Stimulated activated CD4-positive, alpha-beta T cell treated with anti-CD3 and anti-CD28 coated beads, Interleukin-12 subunit alpha, Interleukin-12 subunit beta, amount 100 ng/mL, for 4 hours (primary cell): ENCODE data around the gene PGBD2.
"Not testable (repeated sequence)": the region's sequence is repeated elsewhere in the genome, so short reads cannot be mapped to it uniquely, and the experiment has no call there.

Experiments used
- DNase-seq: peaks from one replicate; pipeline ENCODE4 v3.0.0-alpha.2; 2020

PGBD2 gene

GRCh38 chr1:248889914-248890243 lies 16.2 kb upstream of the PGBD2 start:
- DNase-seq: not testable (repeated sequence)

- DNase-seq: no peak
These were observed 15.2 kb upstream of the PGBD2 start for GRCh38 chr1:248890549-248891498.

GRCh38 chr1:248891758-248892157 lies 14.3 kb upstream of the PGBD2 start:
- DNase-seq: no peak

GRCh38 chr1:248892590-248892989 lies 13.4 kb upstream of the PGBD2 start:
- no peak for DNase-seq

GRCh38 chr1:248894837-248895236 lies 11.2 kb upstream of the PGBD2 start:
- DNase-seq: no peak

GRCh38 chr1:248897412-248898337 lies 8.4 kb upstream of the PGBD2 start:
- DNase-seq: no peak

- no peak for DNase-seq
These were observed 5.4 kb upstream of the PGBD2 start for GRCh38 chr1:248900637-248901036.

- DNase-seq: no peak
These were observed 4.5 kb upstream of the PGBD2 start for GRCh38 chr1:248901578-248901977.

GRCh38 chr1:248904437-248905216 lies 1.4 kb upstream of the PGBD2 start:
- DNase-seq: no peak

- no peak for DNase-seq
These were observed 400 bp upstream of the PGBD2 start for GRCh38 chr1:248905662-248906008.

GRCh38 chr1:248906753-248907661 lies 972 bp downstream of the PGBD2 start:
- DNase-seq: no peak

GRCh38 chr1:248910761-248911160 lies 4.7 kb downstream of the PGBD2 start:
- no peak for DNase-seq

- no peak for DNase-seq
These were observed 7.9 kb downstream of the PGBD2 start for GRCh38 chr1:248913933-248914332.

- no peak for DNase-seq
These were observed 8.9 kb downstream of the PGBD2 start for GRCh38 chr1:248914796-248915381.

GRCh38 chr1:248918131-248918530 lies 12.1 kb downstream of the PGBD2 start:
- DNase-seq: no peak

- no peak for DNase-seq
These were observed 17.6 kb downstream of the PGBD2 start for GRCh38 chr1:248923352-248924338.

GRCh38 chr1:248924696-248925532 lies 18.9 kb downstream of the PGBD2 start:
- DNase-seq: peak; percentile 16

GRCh38 chr1:248925859-248926258 lies 19.8 kb downstream of the PGBD2 start:
- not testable (repeated sequence) for DNase-seq
